Esophagus muscularis mucosa (tissue), 4 donors: ENCODE data around the gene COIL. TPM values are rescaled to one million over a fixed set of nuclear protein-coding genes. Genes with fewer than 3 reads are reported as not detected.
"Not testable (repeated sequence)": the region's sequence is repeated elsewhere in the genome, so short reads cannot be mapped to it uniquely, and the experiment has no call there.

Experiments used
- DNase-seq: peaks from one replicate; pipeline ENCODE4 v3.0.0-alpha.2; 2017; ENCODE audit errors: extremely low spot score
- H3K27ac ChIP-seq, 4 donors: fragments of 200-600 bp; sonication (generic); replicated peaks in 1 of 4; 1 replicate in 3 of 4; 2 replicates in 1 of 4; pipeline ENCODE4 v1.5.1; 2016 to 2019; ENCODE audit warnings: mild to moderate bottlenecking in 1 of 4
- H3K27me3 ChIP-seq, 4 donors: fragments of 200-600 bp; sonication (generic); one replicate each; pipeline versions ENCODE4 v1.5.1 to v1.6.0; 2016 to 2019
- H3K36me3 ChIP-seq, 4 donors: fragments of 200-600 bp; sonication (generic); one replicate each; pipeline ENCODE4 v1.5.1; 2016 to 2019
- H3K4me1 ChIP-seq, 4 donors: fragments of 200-600 bp; sonication (generic); one replicate each; pipeline ENCODE4 v1.5.1; 2016 to 2019
- H3K4me3 ChIP-seq, 4 donors: fragments of 200-600 bp; sonication (generic); 1 replicate in 2 of 4; 2 replicates in 2 of 4; pipeline ENCODE4 v1.5.1; 2016 to 2019; ENCODE audit warnings: mild to moderate bottlenecking in 4 of 4, moderate library complexity in 1 of 4
- H3K9me3 ChIP-seq, 4 donors: fragments of 200-600 bp; sonication (generic); 1 replicate in 3 of 4; 2 replicates in 1 of 4; pipeline ENCODE4 v1.5.1; 2016 to 2019
- EP300 ChIP-seq: sonication (generic); formaldehyde crosslinking; IDR thresholded peaks from one replicate; pipeline ENCODE4 v1.6.1; 2017; ENCODE audit warnings: antibody characterized with exemption
- POLR2A ChIP-seq: fragments of 450-650 bp; IDR thresholded peaks from one replicate; pipeline ENCODE4 v1.6.1; 2017; ENCODE audit warnings: antibody characterized with exemption, moderate library complexity, mild to moderate bottlenecking, low read depth
- POLR2AphosphoS5 ChIP-seq, 2 donors: sonication (generic); formaldehyde crosslinking; IDR thresholded peaks; one replicate each; pipeline ENCODE4 v1.6.1; 2017; ENCODE audit warnings: antibody characterized with exemption in 2 of 2
- WGBS: methylation state at CpG from one replicate; pipeline ENCODE4 v1.1.5; 2018; 5-methylcytosine and 5-hydroxymethylcytosine counted together
- intact Hi-C: fragments of 100-400 bp; cut with DNase I; formaldehyde crosslinking; loops from one replicate; pipeline ENCODE4 v1.15.1; 2023
- total RNA-seq, 4 donors: library from RNA; depleted of rRNA; stranded (reverse); fragments of >200 nt; gene quantifications; one replicate each; pipeline versions ENCODE4 v1.1.0 to v1.2.1, GENCODE V29; 2016
- TF ChIP-seq, protein P1 (sequence below), 3 experiments: fragments of 200-600 bp in 2 of 3; fragments of 450-650 bp in 1 of 3; sonication (generic) in 2 of 3; IDR thresholded peaks; one replicate each; pipeline ENCODE4 v1.5.1; 2017 to 2019; ENCODE audit warnings: antibody characterized with exemption in 3 of 3, mild to moderate bottlenecking in 2 of 3, moderate library complexity in 1 of 3

Gene COIL
- total RNA-seq, 4 donors from 2014 or later: 9.9 to 13.3 (median 11.4) TPM

DNA sequence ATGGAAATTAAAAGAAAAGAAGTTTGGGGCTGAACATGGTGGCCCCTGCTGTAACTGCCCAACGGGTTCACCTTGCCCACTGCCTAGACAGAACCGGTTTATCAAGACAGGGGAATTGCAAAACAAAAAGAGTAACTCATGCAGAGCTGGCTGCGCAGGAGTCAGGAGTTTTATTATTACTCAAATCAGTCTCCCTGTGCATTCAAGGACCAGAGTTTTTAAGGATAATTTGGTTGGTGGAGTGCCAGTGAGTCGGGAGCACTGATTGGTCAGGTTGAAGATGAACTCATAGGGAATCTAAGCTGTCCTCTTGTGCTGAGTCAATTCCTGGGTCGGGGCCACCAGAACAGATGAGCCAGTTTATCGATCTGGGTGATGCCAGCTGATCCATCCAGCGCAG lies 12.7 kb upstream of the COIL start:
- no peak for TF ChIP-seq POLR2A
- TF ChIP-seq, protein P1, sequence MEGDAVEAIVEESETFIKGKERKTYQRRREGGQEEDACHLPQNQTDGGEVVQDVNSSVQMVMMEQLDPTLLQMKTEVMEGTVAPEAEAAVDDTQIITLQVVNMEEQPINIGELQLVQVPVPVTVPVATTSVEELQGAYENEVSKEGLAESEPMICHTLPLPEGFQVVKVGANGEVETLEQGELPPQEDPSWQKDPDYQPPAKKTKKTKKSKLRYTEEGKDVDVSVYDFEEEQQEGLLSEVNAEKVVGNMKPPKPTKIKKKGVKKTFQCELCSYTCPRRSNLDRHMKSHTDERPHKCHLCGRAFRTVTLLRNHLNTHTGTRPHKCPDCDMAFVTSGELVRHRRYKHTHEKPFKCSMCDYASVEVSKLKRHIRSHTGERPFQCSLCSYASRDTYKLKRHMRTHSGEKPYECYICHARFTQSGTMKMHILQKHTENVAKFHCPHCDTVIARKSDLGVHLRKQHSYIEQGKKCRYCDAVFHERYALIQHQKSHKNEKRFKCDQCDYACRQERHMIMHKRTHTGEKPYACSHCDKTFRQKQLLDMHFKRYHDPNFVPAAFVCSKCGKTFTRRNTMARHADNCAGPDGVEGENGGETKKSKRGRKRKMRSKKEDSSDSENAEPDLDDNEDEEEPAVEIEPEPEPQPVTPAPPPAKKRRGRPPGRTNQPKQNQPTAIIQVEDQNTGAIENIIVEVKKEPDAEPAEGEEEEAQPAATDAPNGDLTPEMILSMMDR (IDR thresholded peaks at IDR 0.05): no peak
- no peak for TF ChIP-seq POLR2AphosphoS5 (IDR thresholded peaks at IDR 0.05)
- TF ChIP-seq EP300: no peak
- Histone ChIP-seq H3K27me3 (no peaks in the 10 kb centered on the region), H3K9me3 (no peaks in the 10 kb centered on the region), H3K36me3 (no peaks in the 10 kb centered on the region), H3K27ac (no peak overlapping the region), H3K4me1 (peaks cover 0 to 13% (median 12%) of the 10 kb centered on the region in 4 donors), H3K4me3 (no peak overlapping the region)
- intact Hi-C loops: no loop called here
- 95% methylated on average over 5 of the region's 7 CpGs for WGBS
- DNase-seq: no peak

DNA sequence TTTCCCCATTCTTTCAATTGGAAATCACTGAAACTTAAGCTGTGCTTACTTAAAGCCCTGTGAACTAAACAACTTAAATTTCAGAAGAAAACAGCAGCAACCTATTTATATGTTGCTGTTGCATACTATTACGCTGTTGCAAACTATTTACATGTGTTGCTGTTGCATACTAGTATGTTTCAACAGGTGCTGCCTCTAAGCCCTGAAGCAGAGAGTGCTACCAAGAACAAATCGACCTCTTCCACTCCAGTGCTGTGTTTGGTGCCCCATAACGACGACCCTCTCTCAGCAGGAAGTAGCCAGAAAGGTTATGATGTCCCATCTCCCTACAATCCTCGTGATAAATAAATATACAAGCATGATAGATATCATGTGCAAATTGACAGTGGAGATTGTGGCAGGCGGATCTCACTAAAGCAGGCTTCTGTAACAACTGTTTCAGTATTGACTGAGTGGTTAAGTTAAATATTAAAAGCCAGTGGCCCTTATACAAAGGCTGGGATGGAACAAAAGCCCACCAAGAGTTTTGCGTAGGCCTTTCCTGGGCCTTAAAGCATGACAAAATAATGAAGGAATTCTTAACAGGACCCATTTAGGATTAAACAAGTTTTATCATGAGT lies 11.4 kb upstream of the COIL start:
- intact Hi-C loops: no loop called here
- H3K36me3 ChIP-seq: no peaks in the 10 kb centered on the region
- no peak overlapping the region for H3K4me3 ChIP-seq
- no peaks in the 10 kb centered on the region for H3K27me3 ChIP-seq
- DNase-seq: no peak
- WGBS: 78% methylated on average over 7 of the region's 7 CpGs
- no peak for TF ChIP-seq POLR2AphosphoS5 (IDR thresholded peaks at IDR 0.05)
- TF ChIP-seq, protein P1 (IDR thresholded peaks at IDR 0.05): no peak
- no peak for TF ChIP-seq EP300
- no peaks in the 10 kb centered on the region for H3K9me3 ChIP-seq
- no peak overlapping the region for H3K27ac ChIP-seq
- peaks cover 0 to 7% (median 6%) of the 10 kb centered on the region in 4 donors for H3K4me1 ChIP-seq

DNA sequence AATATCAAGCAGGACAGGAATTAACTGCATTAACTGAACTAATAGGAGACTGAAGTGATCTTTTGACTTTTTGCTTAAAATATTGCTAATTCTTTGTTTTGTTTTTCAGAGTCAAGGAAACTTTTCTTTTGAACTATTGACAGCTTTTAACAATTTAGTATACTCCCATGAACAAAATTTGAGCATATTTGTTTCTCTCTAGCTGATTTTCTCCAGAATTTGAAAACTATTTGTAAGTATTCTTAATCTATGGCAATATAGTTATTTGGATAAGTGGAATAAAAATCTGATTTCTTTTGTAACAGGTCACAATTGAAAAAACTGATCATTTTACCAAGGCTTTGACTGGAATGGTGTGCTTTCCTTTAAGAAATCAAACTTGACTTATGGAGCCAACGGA lies 10.1 kb upstream of the COIL start:
- TF ChIP-seq POLR2AphosphoS5 (IDR thresholded peaks at IDR 0.05) (no peak), EP300 (no peak), POLR2A (no peak)
- TF ChIP-seq, protein P1 (IDR thresholded peaks at IDR 0.05): no peak

DNA sequence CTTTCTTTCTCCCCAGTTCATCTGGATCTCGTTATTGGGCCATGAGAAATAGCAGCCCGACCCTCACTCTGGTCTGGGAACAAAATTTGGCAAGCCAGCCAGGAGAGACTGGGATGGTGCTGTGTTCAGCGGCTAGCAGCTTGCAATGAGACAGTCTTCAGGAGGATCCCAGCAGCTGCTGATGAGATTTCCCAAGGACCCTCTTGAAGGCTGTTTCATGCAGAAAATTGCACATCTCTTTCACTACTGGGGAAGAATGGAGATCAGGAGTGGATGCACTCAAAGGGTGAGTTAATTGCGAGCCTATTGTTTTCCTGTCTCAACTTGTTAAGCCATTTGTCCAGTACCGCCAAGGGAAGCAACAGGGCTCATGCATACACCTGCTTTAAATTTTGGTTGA lies 5.5 kb upstream of the COIL start:
- Histone ChIP-seq H3K4me1 (peaks cover 0 to 3% (median 0%) of the 10 kb centered on the region in 4 donors), H3K27ac (no peak overlapping the region), H3K27me3 (no peaks in the 10 kb centered on the region), H3K4me3 (no peak overlapping the region), H3K36me3 (no peaks in the 10 kb centered on the region), H3K9me3 (no peaks in the 10 kb centered on the region)
- TF ChIP-seq EP300 (no peak), POLR2A (no peak), POLR2AphosphoS5 (IDR thresholded peaks at IDR 0.05) (no peak)
- TF ChIP-seq, protein P1 (IDR thresholded peaks at IDR 0.05): no peak
- WGBS: 86% methylated on average over 5 of the region's 5 CpGs
- DNase-seq: no peak
- intact Hi-C loops: no loop called here

More for the DNA sequence above, 10.1 kb upstream of the COIL start:
- no peak for DNase-seq
- Histone ChIP-seq H3K27me3 (no peaks in the 10 kb centered on the region), H3K4me3 (no peak overlapping the region), H3K36me3 (no peaks in the 10 kb centered on the region), H3K4me1 (no peaks in the 10 kb centered on the region), H3K9me3 (no peaks in the 10 kb centered on the region), H3K27ac (no peak overlapping the region)
- intact Hi-C loops: no loop called here
- WGBS: 96% methylated on average over 1 of the region's 1 CpG

DNA sequence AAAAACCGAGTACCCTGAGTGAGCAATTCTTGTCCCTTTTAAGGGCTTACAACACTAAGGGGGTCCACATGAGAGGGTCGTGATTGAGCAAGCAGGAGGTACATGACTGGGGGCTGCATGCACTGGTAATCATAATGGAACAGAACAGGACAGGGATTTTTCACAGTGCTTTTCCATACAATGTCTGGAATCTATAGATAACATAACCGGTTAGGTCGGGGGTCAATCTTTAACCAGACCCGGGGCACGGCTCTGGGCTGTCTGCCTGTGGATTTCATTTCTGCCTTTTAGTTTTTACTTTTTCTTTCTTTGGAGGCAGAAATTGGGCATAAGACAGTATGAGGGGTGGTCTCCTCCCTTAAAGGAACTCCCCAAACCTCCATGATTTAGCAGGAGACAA lies 4.8 kb upstream of the COIL start:
- H3K4me1 ChIP-seq, H3K36me3 ChIP-seq, DNase-seq, H3K4me3 ChIP-seq, intact Hi-C loops, H3K27ac ChIP-seq, H3K9me3 ChIP-seq, H3K27me3 ChIP-seq: not testable (repeated sequence)
- WGBS: 88% methylated on average over 6 of the region's 6 CpGs

DNA sequence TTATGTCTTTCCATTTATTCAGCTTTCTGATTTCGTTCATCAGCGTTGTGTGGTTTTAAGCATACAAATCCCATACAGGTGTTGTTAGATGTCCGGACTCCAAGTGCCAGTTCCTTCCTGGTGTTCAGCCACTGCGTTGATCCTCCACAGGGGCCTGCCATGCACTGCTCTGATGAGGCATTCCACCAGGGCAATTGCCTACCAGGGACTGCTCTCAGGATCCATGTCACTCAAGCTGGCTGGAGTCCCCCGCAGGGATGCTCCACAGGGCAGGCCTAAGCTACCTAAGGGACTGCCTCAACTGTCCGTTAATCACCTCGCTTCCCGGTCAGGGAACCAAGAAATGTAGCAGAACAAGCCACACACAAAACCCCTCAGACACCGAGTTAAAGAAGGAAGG lies 4.4 kb upstream of the COIL start:
- H3K4me3 ChIP-seq, H3K27ac ChIP-seq, DNase-seq, H3K27me3 ChIP-seq, H3K36me3 ChIP-seq, intact Hi-C loops, H3K9me3 ChIP-seq, H3K4me1 ChIP-seq: not testable (repeated sequence)
- 91% methylated on average over 9 of the region's 9 CpGs for WGBS
